Stimulated activated CD8-positive, alpha-beta memory T cell treated with anti-CD3 and anti-CD28 coated beads, Interleukin-4, amount 100 ng/mL, for 24 hours (primary cell): ENCODE data around the gene CLCN4.

Source experiments
- DNase-seq: peaks from one replicate; pipeline ENCODE4 v3.0.0-alpha.2; 2020; ENCODE audit warnings: low read depth

The CLCN4 gene

GRCh38 chrX:10197279-10198210 lies 40.8 kb downstream of the CLCN4 start:
- DNase-seq = no peak

GRCh38 chrX:10198254-10198653 lies 41.5 kb downstream of the CLCN4 start:
- DNase-seq = no peak

- no peak for DNase-seq
Measured at GRCh38 chrX:10199212-10199611, 42.4 kb downstream of the CLCN4 start.

GRCh38 chrX:10203617-10204016 lies 46.8 kb downstream of the CLCN4 start:
- no peak for DNase-seq

GRCh38 chrX:10206317-10206716 lies 49.5 kb downstream of the CLCN4 start:
- DNase-seq = no peak

GRCh38 chrX:10208281-10208856 lies 51.6 kb downstream of the CLCN4 start:
- no peak for DNase-seq

- DNase-seq = no peak
Measured at GRCh38 chrX:10208953-10209352, 52.2 kb downstream of the CLCN4 start.

- no peak for DNase-seq
Measured at GRCh38 chrX:10212395-10212794, 55.6 kb downstream of the CLCN4 start.

GRCh38 chrX:10213716-10214115 lies 56.9 kb downstream of the CLCN4 start:
- no peak for DNase-seq

GRCh38 chrX:10216208-10216607 lies 59.4 kb downstream of the CLCN4 start:
- DNase-seq = no peak

GRCh38 chrX:10217198-10217597 lies 60.4 kb downstream of the CLCN4 start:
- DNase-seq = no peak

GRCh38 chrX:10221651-10222050 lies 64.9 kb downstream of the CLCN4 start:
- DNase-seq = no peak

GRCh38 chrX:10223276-10223675 lies 66.5 kb downstream of the CLCN4 start:
- DNase-seq = no peak

GRCh38 chrX:10223781-10224180 lies 67.0 kb downstream of the CLCN4 start:
- no peak for DNase-seq

- no peak for DNase-seq
Measured at GRCh38 chrX:10230222-10230621, 73.4 kb downstream of the CLCN4 start.

GRCh38 chrX:10231461-10231860 lies 74.7 kb downstream of the CLCN4 start:
- no peak for DNase-seq

- no peak for DNase-seq
Measured at GRCh38 chrX:10233173-10233572, 76.4 kb downstream of the CLCN4 start.

GRCh38 chrX:10233696-10234095 lies 76.9 kb downstream of the CLCN4 start:
- no peak for DNase-seq

- DNase-seq = no peak
Measured at GRCh38 chrX:10235851-10236250, 79.1 kb downstream of the CLCN4 start.

GRCh38 chrX:10237241-10237640 lies 80.5 kb downstream of the CLCN4 start:
- DNase-seq = no peak

GRCh38 chrX:10239611-10240064 lies 82.9 kb downstream of the CLCN4 start:
- no peak for DNase-seq

GRCh38 chrX:10240918-10241317 lies 84.1 kb downstream of the CLCN4 start:
- no peak for DNase-seq

- no peak for DNase-seq
Measured at GRCh38 chrX:10242026-10242425, 85.3 kb downstream of the CLCN4 start.

GRCh38 chrX:10243106-10243505 lies 86.3 kb downstream of the CLCN4 start:
- DNase-seq = no peak
